ENCODE data around the gene COP1. TPM values are rescaled to one million over a fixed set of nuclear protein-coding genes. Genes with fewer than 3 reads are reported as not detected.

The COP1 gene
- total and polyA plus RNA-seq, 4 experiments from 2014 or later: 38.4 to 45.1 (median 44.1) TPM

GRCh38 chr1:175981128-175981527 lies 226.0 kb downstream of the COP1 start:
- Histone ChIP-seq H3K9me3 (ENCODE audit: control insufficient read depth in 1 of 2, low read length in 2 of 2) (no peaks in the 10 kb centered on the region), H3K4me3 (ENCODE audit: low read length in 2 of 2) (no peak overlapping the region), H3K36me3 (ENCODE audit: insufficient read depth, low read length) (peaks cover 30% of the 10 kb centered on the region), H3K27ac (ENCODE audit: low read depth, low read length) (no peak overlapping the region), H3K27me3 (ENCODE audit: insufficient read depth, low read length) (no peaks in the 10 kb centered on the region), H3K4me1 (ENCODE audit: insufficient read depth, low read length) (no peaks in the 10 kb centered on the region)
- CTCF ChIA-PET (ENCODE audit: partially characterized antibody): no interaction called here
- Mint-ChIP-seq H3K27me3 (no peaks in the 10 kb centered on the region), H3K36me3 (peaks cover 66 to 72% of the 10 kb centered on the region in 2 donors), H3K4me3 (no peak overlapping the region), H3K27ac (peak overlapping the region in 1 of 7 donors; percentile 29), H3K9me3 (peaks cover 4 to 31% (median 22%) of the 10 kb centered on the region in 8 donors), H3K4me1 (peaks cover 0 to 8% (median 3%) of the 10 kb centered on the region in 4 donors)
- POLR2A ChIA-PET (ENCODE audit: partially characterized antibody): no interaction called here
- intact Hi-C loops (cut with micrococcal nuclease): no loop called here
- DNase-seq: no peak

GRCh38 chr1:175978926-175979325 lies 228.2 kb downstream of the COP1 start:
- Histone ChIP-seq H3K9me3 (ENCODE audit: control insufficient read depth in 1 of 2, low read length in 2 of 2) (no peaks in the 10 kb centered on the region), H3K4me1 (ENCODE audit: insufficient read depth, low read length) (no peaks in the 10 kb centered on the region), H3K4me3 (ENCODE audit: low read length in 2 of 2) (no peak overlapping the region), H3K36me3 (ENCODE audit: insufficient read depth, low read length) (peaks cover 14% of the 10 kb centered on the region), H3K27ac (ENCODE audit: low read depth, low read length) (no peak overlapping the region), H3K27me3 (ENCODE audit: insufficient read depth, low read length) (no peaks in the 10 kb centered on the region)
- Mint-ChIP-seq H3K4me1 (peaks cover 0 to 8% (median 3%) of the 10 kb centered on the region in 4 donors), H3K4me3 (no peak overlapping the region), H3K27me3 (no peaks in the 10 kb centered on the region), H3K9me3 (peaks cover 2 to 14% (median 12%) of the 10 kb centered on the region in 8 donors), H3K36me3 (peaks cover 55 to 64% of the 10 kb centered on the region in 2 donors), H3K27ac (no peak overlapping the region)
- intact Hi-C loops (cut with micrococcal nuclease): no loop called here
- CTCF ChIA-PET (ENCODE audit: partially characterized antibody): no interaction called here
- DNase-seq: no peak
- POLR2A ChIA-PET (ENCODE audit: partially characterized antibody): no interaction called here

GRCh38 chr1:175978476-175978875 lies 228.6 kb downstream of the COP1 start:
- ChIA-PET POLR2A (ENCODE audit: partially characterized antibody) (no interaction called here), CTCF (ENCODE audit: partially characterized antibody) (no interaction called here)
- Histone ChIP-seq H3K4me3 (ENCODE audit: low read length in 2 of 2) (no peak overlapping the region), H3K4me1 (ENCODE audit: insufficient read depth, low read length) (no peaks in the 10 kb centered on the region), H3K27ac (ENCODE audit: low read depth, low read length) (no peak overlapping the region), H3K36me3 (ENCODE audit: insufficient read depth, low read length) (peaks cover 10% of the 10 kb centered on the region), H3K9me3 (ENCODE audit: control insufficient read depth in 1 of 2, low read length in 2 of 2) (no peaks in the 10 kb centered on the region), H3K27me3 (ENCODE audit: insufficient read depth, low read length) (no peaks in the 10 kb centered on the region)
- no peaks in the 10 kb centered on the region for H3K27me3 Mint-ChIP-seq
- peak overlapping the region in 3 of 7 donors; percentile 1 to 75 (median 29) for H3K27ac Mint-ChIP-seq
- peaks cover 0 to 8% (median 3%) of the 10 kb centered on the region in 4 donors for H3K4me1 Mint-ChIP-seq
- no peak for DNase-seq
- intact Hi-C loops (cut with micrococcal nuclease): no loop called here
- H3K4me3 Mint-ChIP-seq: no peak overlapping the region
- peaks cover 2 to 10% (median 8%) of the 10 kb centered on the region in 8 donors for H3K9me3 Mint-ChIP-seq
- H3K36me3 Mint-ChIP-seq: peaks cover 55 to 64% of the 10 kb centered on the region in 2 donors

- Histone ChIP-seq H3K36me3 (ENCODE audit: insufficient read depth, low read length) (no peaks in the 10 kb centered on the region), H3K4me3 (ENCODE audit: low read length in 2 of 2) (no peak overlapping the region), H3K27me3 (ENCODE audit: insufficient read depth, low read length) (no peaks in the 10 kb centered on the region), H3K27ac (ENCODE audit: low read depth, low read length) (no peak overlapping the region), H3K9me3 (ENCODE audit: control insufficient read depth in 1 of 2, low read length in 2 of 2) (no peaks in the 10 kb centered on the region), H3K4me1 (ENCODE audit: insufficient read depth, low read length) (no peaks in the 10 kb centered on the region)
- no peak overlapping the region for H3K27ac Mint-ChIP-seq
- CTCF ChIA-PET (ENCODE audit: partially characterized antibody): no interaction called here
- no peak overlapping the region for H3K4me3 Mint-ChIP-seq
- H3K4me1 Mint-ChIP-seq: peaks cover 0 to 8% (median 2%) of the 10 kb centered on the region in 4 donors
- intact Hi-C loops (cut with micrococcal nuclease): no loop called here
- no peaks in the 10 kb centered on the region for H3K27me3 Mint-ChIP-seq
- peaks cover 0 to 5% (median 0%) of the 10 kb centered on the region in 8 donors for H3K9me3 Mint-ChIP-seq
- no peak for DNase-seq
- H3K36me3 Mint-ChIP-seq: peaks cover 51 to 56% of the 10 kb centered on the region in 2 donors
- POLR2A ChIA-PET (ENCODE audit: partially characterized antibody): no interaction called here
These were observed 230.0 kb downstream of the COP1 start for GRCh38 chr1:175976865-175977642.

GRCh38 chr1:175969231-175969630 lies 237.9 kb downstream of the COP1 start:
- Histone ChIP-seq H3K36me3 (ENCODE audit: insufficient read depth, low read length) (no peaks in the 10 kb centered on the region), H3K27me3 (ENCODE audit: insufficient read depth, low read length) (no peaks in the 10 kb centered on the region), H3K4me1 (ENCODE audit: insufficient read depth, low read length) (no peaks in the 10 kb centered on the region), H3K4me3 (ENCODE audit: low read length in 2 of 2) (no peak overlapping the region), H3K9me3 (ENCODE audit: control insufficient read depth in 1 of 2, low read length in 2 of 2) (no peaks in the 10 kb centered on the region), H3K27ac (ENCODE audit: low read depth, low read length) (no peak overlapping the region)
- Mint-ChIP-seq H3K4me1 (peaks cover 0 to 1% (median 0%) of the 10 kb centered on the region in 4 donors), H3K27ac (no peak overlapping the region), H3K27me3 (no peaks in the 10 kb centered on the region), H3K4me3 (no peak overlapping the region), H3K36me3 (peaks cover 34 to 40% of the 10 kb centered on the region in 2 donors), H3K9me3 (no peaks in the 10 kb centered on the region)
- ChIA-PET POLR2A (ENCODE audit: partially characterized antibody) (no interaction called here), CTCF (ENCODE audit: partially characterized antibody) (no interaction called here)
- intact Hi-C loops (cut with micrococcal nuclease): no loop called here
- DNase-seq: no peak

GRCh38 chr1:175968486-175969172 lies 238.5 kb downstream of the COP1 start:
- intact Hi-C loops (cut with micrococcal nuclease): no loop called here
- DNase-seq: no peak
- Mint-ChIP-seq H3K27me3 (no peaks in the 10 kb centered on the region), H3K27ac (no peak overlapping the region), H3K36me3 (peaks cover 29 to 34% of the 10 kb centered on the region in 2 donors), H3K4me1 (peaks cover 0 to 1% (median 0%) of the 10 kb centered on the region in 4 donors), H3K4me3 (no peak overlapping the region), H3K9me3 (no peaks in the 10 kb centered on the region)
- ChIA-PET POLR2A (ENCODE audit: partially characterized antibody) (no interaction called here), CTCF (ENCODE audit: partially characterized antibody) (no interaction called here)
- Histone ChIP-seq H3K9me3 (ENCODE audit: control insufficient read depth in 1 of 2, low read length in 2 of 2) (no peaks in the 10 kb centered on the region), H3K4me3 (ENCODE audit: low read length in 2 of 2) (no peak overlapping the region), H3K27me3 (ENCODE audit: insufficient read depth, low read length) (no peaks in the 10 kb centered on the region), H3K36me3 (ENCODE audit: insufficient read depth, low read length) (no peaks in the 10 kb centered on the region), H3K4me1 (ENCODE audit: insufficient read depth, low read length) (no peaks in the 10 kb centered on the region), H3K27ac (ENCODE audit: low read depth, low read length) (no peak overlapping the region)

GRCh38 chr1:175963740-175964139 lies 243.3 kb downstream of the COP1 start:
- Histone ChIP-seq H3K9me3 (ENCODE audit: control insufficient read depth in 1 of 2, low read length in 2 of 2) (no peaks in the 10 kb centered on the region), H3K36me3 (ENCODE audit: insufficient read depth, low read length) (no peaks in the 10 kb centered on the region), H3K4me1 (ENCODE audit: insufficient read depth, low read length) (no peaks in the 10 kb centered on the region), H3K27ac (ENCODE audit: low read depth, low read length) (no peak overlapping the region), H3K27me3 (ENCODE audit: insufficient read depth, low read length) (no peaks in the 10 kb centered on the region), H3K4me3 (ENCODE audit: low read length in 2 of 2) (no peak overlapping the region)
- Mint-ChIP-seq H3K4me1 (peaks cover 0 to 7% (median 3%) of the 10 kb centered on the region in 4 donors), H3K9me3 (peaks cover 0 to 2% (median 0%) of the 10 kb centered on the region in 8 donors), H3K27me3 (no peaks in the 10 kb centered on the region), H3K36me3 (peaks cover 37 to 40% of the 10 kb centered on the region in 2 donors), H3K4me3 (no peak overlapping the region), H3K27ac (peak overlapping the region in 2 of 7 donors; percentile 32 to 67)
- intact Hi-C loops (cut with micrococcal nuclease): no loop called here
- ChIA-PET POLR2A (ENCODE audit: partially characterized antibody) (no interaction called here), CTCF (ENCODE audit: partially characterized antibody) (no interaction called here)
- DNase-seq: no peak
